MM.1S (cell line): ENCODE data around the gene SNAPC1.

ENCODE experiments used
- DNase-seq: peaks from one replicate; pipeline ENCODE4 v3.0.0-alpha.2; 2015
- H2AFZ ChIP-seq: fragments of 300-600 bp; sonication (generic); 2 replicates; pipeline ENCODE4 v1.6.0; 2016; ENCODE audit warnings: antibody characterized with exemption, low read length
- H3F3A ChIP-seq: fragments of 300-600 bp; sonication (generic); 2 replicates; pipeline ENCODE4 v1.6.1; 2016; ENCODE audit warnings: mild to moderate bottlenecking, antibody characterized with exemption, low read length, moderate library complexity, mixed read lengths; ENCODE audit not compliant: insufficient read depth
- H3K27ac ChIP-seq: fragments of 300-600 bp; sonication (generic); 2 replicates; pipeline ENCODE4 v1.5.1; 2016; ENCODE audit warnings: mild to moderate bottlenecking, low read length
- H3K27me3 ChIP-seq: fragments of 300-600 bp; sonication (generic); replicated peaks from 2 replicates; pipeline ENCODE4 v1.6.0; 2016; ENCODE audit warnings: low read length; ENCODE audit not compliant: insufficient read depth
- H3K36me3 ChIP-seq: fragments of 300-600 bp; sonication (generic); replicated peaks from 2 replicates; pipeline ENCODE4 v1.6.1; 2016; ENCODE audit warnings: mild to moderate bottlenecking, low read length, mixed read lengths; ENCODE audit not compliant: insufficient read depth
- H3K4me1 ChIP-seq: fragments of 300-600 bp; sonication (generic); 2 replicates; pipeline ENCODE4 v1.6.1; 2016; ENCODE audit warnings: low read length, mixed read lengths
- H3K4me2 ChIP-seq: fragments of 300-600 bp; sonication (generic); 2 replicates; pipeline ENCODE4 v1.6.0; 2016; ENCODE audit warnings: low read depth, low read length
- H3K4me3 ChIP-seq: fragments of 300-600 bp; sonication (generic); 2 replicates; pipeline ENCODE4 v1.5.1; 2016; ENCODE audit warnings: low read length, mixed read lengths
- H3K79me2 ChIP-seq: fragments of 300-600 bp; sonication (generic); 2 replicates; pipeline ENCODE4 v1.6.1; 2016; ENCODE audit warnings: mixed run types, low read length, mixed read lengths
- H3K9ac ChIP-seq: fragments of 300-600 bp; sonication (generic); 2 replicates; pipeline ENCODE4 v1.6.1; 2016; ENCODE audit warnings: low read length, mixed read lengths
- H3K9me2 ChIP-seq: fragments of 300-600 bp; sonication (generic); replicated peaks from 2 replicates; pipeline ENCODE4 v1.6.1; 2016; ENCODE audit warnings: mild to moderate bottlenecking, low read length, mixed read lengths; ENCODE audit not compliant: insufficient read depth
- H3K9me3 ChIP-seq: fragments of 300-600 bp; sonication (generic); replicated peaks from 2 replicates; pipeline ENCODE4 v1.6.1; 2016; ENCODE audit warnings: mild to moderate bottlenecking, low read length, mixed read lengths; ENCODE audit not compliant: insufficient read depth
- H4K20me1 ChIP-seq: fragments of 300-600 bp; sonication (generic); 2 replicates; pipeline ENCODE4 v1.6.1; 2016; ENCODE audit warnings: mild to moderate bottlenecking, low read length, moderate library complexity, mixed read lengths; ENCODE audit not compliant: insufficient read depth
- CTCF ChIP-seq: fragments of 300-600 bp; sonication (generic); IDR thresholded peaks from 2 replicates; pipeline ENCODE4 v1.5.1; 2016; ENCODE audit warnings: antibody characterized with exemption, low read length, mixed read lengths
- EZH2 ChIP-seq: fragments of 300-600 bp; sonication (generic); optimal IDR thresholded peaks from 2 replicates; pipeline ENCODE3; 2017; ENCODE audit warnings: low read depth, mild to moderate bottlenecking, antibody characterized with exemption, low read length, mixed read lengths
- EZH2phosphoT487 ChIP-seq: fragments of 300-600 bp; sonication (generic); IDR thresholded peaks from 2 replicates; pipeline ENCODE4 v1.6.1; 2018; ENCODE audit warnings: antibody characterized with exemption, low read length

Gene SNAPC1

GRCh38 chr14:61749867-61750266, 12.4 kb upstream of the SNAPC1 start:
- Histone ChIP-seq H3K79me2 (no peaks in the 10 kb centered on the region), H3K4me1 (peaks cover 8% of the 10 kb centered on the region; the same call in 1 of the 2 replicates), H3K9ac (no peak overlapping the region), H3K36me3 (no peaks in the 10 kb centered on the region), H3F3A (peaks cover 4% of the 10 kb centered on the region; the same call in 1 of the 2 replicates), H4K20me1 (no peaks in the 10 kb centered on the region), H3K9me3 (no peaks in the 10 kb centered on the region), H3K4me3 (no peak overlapping the region), H3K9me2 (no peaks in the 10 kb centered on the region), H3K27me3 (no peaks in the 10 kb centered on the region), H2AFZ (no peak overlapping the region), H3K27ac (no peak overlapping the region), H3K4me2 (no peak overlapping the region; the same call in 1 of the 2 replicates)
- no peak for DNase-seq
- TF ChIP-seq EZH2phosphoT487, result no peak

GRCh38 chr14:61750708-61751474, 11.3 kb upstream of the SNAPC1 start:
- Histone ChIP-seq H3K79me2 (no peaks in the 10 kb centered on the region), H3K27me3 (no peaks in the 10 kb centered on the region), H3K4me2 (peak overlapping the region; percentile 77), H3K4me3 (peak overlapping the region; percentile 53), H2AFZ (peak overlapping the region; percentile 42; the same call in 1 of the 2 replicates), H3K9me3 (no peaks in the 10 kb centered on the region), H3F3A (peaks cover 4% of the 10 kb centered on the region; the same call in 1 of the 2 replicates), H3K36me3 (no peaks in the 10 kb centered on the region), H3K9me2 (no peaks in the 10 kb centered on the region), H3K9ac (no peak overlapping the region), H3K27ac (no peak overlapping the region), H4K20me1 (no peaks in the 10 kb centered on the region), H3K4me1 (peaks cover 8% of the 10 kb centered on the region; the same call in 1 of the 2 replicates)
- no peak for TF ChIP-seq CTCF
- no peak for TF ChIP-seq EZH2
- TF ChIP-seq EZH2phosphoT487, result no peak
- DNase-seq, result peak; percentile 77

- Histone ChIP-seq H3K9ac (no peak overlapping the region), H3K36me3 (no peaks in the 10 kb centered on the region), H2AFZ (peak overlapping the region; percentile 42; the same call in 1 of the 2 replicates), H3K4me3 (peak overlapping the region; percentile 53; the same call in 1 of the 2 replicates), H3K9me2 (no peaks in the 10 kb centered on the region), H3K27me3 (no peaks in the 10 kb centered on the region), H3F3A (peaks cover 4% of the 10 kb centered on the region; the same call in 1 of the 2 replicates), H3K4me2 (peak overlapping the region; percentile 77; the same call in 1 of the 2 replicates), H4K20me1 (no peaks in the 10 kb centered on the region), H3K9me3 (no peaks in the 10 kb centered on the region), H3K79me2 (no peaks in the 10 kb centered on the region), H3K4me1 (peaks cover 6% of the 10 kb centered on the region; the same call in 1 of the 2 replicates), H3K27ac (no peak overlapping the region)
- no peak for DNase-seq
- no peak for TF ChIP-seq EZH2
Measured at GRCh38 chr14:61751475-61751989, 10.7 kb upstream of the SNAPC1 start.

DNA sequence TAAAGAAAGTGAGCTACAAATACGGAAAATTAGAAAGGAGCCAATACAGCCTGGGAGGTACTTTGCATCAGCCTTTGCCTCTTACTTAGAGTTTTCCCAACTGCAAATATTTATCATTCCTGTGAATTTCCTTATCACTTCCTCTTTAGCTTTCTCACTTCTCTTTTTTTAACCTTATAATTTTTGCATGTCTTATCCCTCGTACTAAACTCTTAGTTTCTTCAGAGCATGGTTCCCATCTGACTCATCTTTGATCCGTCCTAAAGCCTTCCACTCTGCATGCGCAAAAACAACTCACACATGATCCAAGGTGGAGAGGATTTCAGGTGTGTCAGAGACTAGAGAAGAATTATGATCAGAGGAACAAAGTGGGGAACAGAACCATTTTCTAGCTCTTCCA, 9.6 kb upstream of the SNAPC1 start:
- no peak overlapping the region for H3K4me3 ChIP-seq
- no peaks in the 10 kb centered on the region for H4K20me1 ChIP-seq
- no peaks in the 10 kb centered on the region for H3K27me3 ChIP-seq
- no peaks in the 10 kb centered on the region for H3K4me1 ChIP-seq
- H3K27ac ChIP-seq, result no peak overlapping the region
- DNase-seq, result no peak
- no peaks in the 10 kb centered on the region for H3K79me2 ChIP-seq
- H3K9ac ChIP-seq, result no peak overlapping the region
- H3K36me3 ChIP-seq, result no peaks in the 10 kb centered on the region
- no peak overlapping the region for H2AFZ ChIP-seq
- H3F3A ChIP-seq, result peaks cover 4% of the 10 kb centered on the region; the same call in 1 of the 2 replicates
- H3K9me3 ChIP-seq, result no peaks in the 10 kb centered on the region
- H3K4me2 ChIP-seq, result no peak overlapping the region
- H3K9me2 ChIP-seq, result no peaks in the 10 kb centered on the region
- TF ChIP-seq EZH2, result no peak
- TF ChIP-seq EZH2phosphoT487, result no peak
- no peak for TF ChIP-seq CTCF
